NK-92 (cell line): ENCODE results near the gene MIR17HG.
"Not testable (repeated sequence)": the region's sequence is repeated elsewhere in the genome, so short reads cannot be mapped to it uniquely, and the experiment has no call there.

Experiments
- DNase-seq: peaks from one replicate; lab custom pipeline; 2025; ENCODE audit not compliant: unreplicated experiment; lab: John Stamatoyannopoulos, UW

The MIR17HG gene

GRCh38 chr13:91346850-91347201, 661 bp upstream of the MIR17HG start:
- no peak for DNase-seq

- DNase-seq, result no peak
Measured at GRCh38 chr13:91347996-91348905, 764 bp downstream of the MIR17HG start.

- peak; percentile 14 for DNase-seq
Measured at GRCh38 chr13:91348906-91349435, 1.5 kb downstream of the MIR17HG start.

GRCh38 chr13:91349992-91350911, 2.8 kb downstream of the MIR17HG start:
- no peak for DNase-seq

- no peak for DNase-seq
Measured at GRCh38 chr13:91351123-91351522, 3.6 kb downstream of the MIR17HG start.

GRCh38 chr13:91351980-91352379, 4.5 kb downstream of the MIR17HG start:
- DNase-seq, result no peak

- not testable (repeated sequence) for DNase-seq
Measured at GRCh38 chr13:91352891-91353290, 5.4 kb downstream of the MIR17HG start.

- no peak for DNase-seq
Measured at GRCh38 chr13:91353494-91353893, 6.0 kb downstream of the MIR17HG start.

- DNase-seq, result no peak
Measured at GRCh38 chr13:91355099-91355825, 7.8 kb downstream of the MIR17HG start.

GRCh38 chr13:91355826-91356710, 8.6 kb downstream of the MIR17HG start:
- no peak for DNase-seq

- no peak for DNase-seq
Measured at GRCh38 chr13:91356919-91357612, 9.6 kb downstream of the MIR17HG start.

- no peak for DNase-seq
Measured at GRCh38 chr13:91357613-91358386, 10.3 kb downstream of the MIR17HG start.

- no peak for DNase-seq
Measured at GRCh38 chr13:91358387-91358782, 10.9 kb downstream of the MIR17HG start.

GRCh38 chr13:91359111-91359510, 11.6 kb downstream of the MIR17HG start:
- DNase-seq, result no peak

- no peak for DNase-seq
Measured at GRCh38 chr13:91359631-91360030, 12.1 kb downstream of the MIR17HG start.

GRCh38 chr13:91360246-91360751, 12.8 kb downstream of the MIR17HG start:
- no peak for DNase-seq

- DNase-seq, result no peak
Measured at GRCh38 chr13:91361755-91362271, 14.3 kb downstream of the MIR17HG start.

GRCh38 chr13:91362908-91363307, 15.4 kb downstream of the MIR17HG start:
- DNase-seq, result no peak
